GM18861 (cell line): ENCODE results near the gene PRG2.
"Not testable (repeated sequence)": the region's sequence is repeated elsewhere in the genome, so short reads cannot be mapped to it uniquely, and the experiment has no call there.

ENCODE experiments used
- ATAC-seq: cut with Tn5 transposase; IDR thresholded peaks from one replicate; pipeline ENCODE4 v1.9.1; 2021; ENCODE audit not compliant: unreplicated experiment

The PRG2 gene

GRCh38 chr11:57421066-57421465 is 30.6 kb upstream of the PRG2 start:
- no peak for ATAC-seq

GRCh38 chr11:57419146-57419545 is 28.7 kb upstream of the PRG2 start:
- no peak for ATAC-seq

- no peak for ATAC-seq
These were observed 27.7 kb upstream of the PRG2 start for GRCh38 chr11:57418131-57418530.

- no peak for ATAC-seq
These were observed 26.6 kb upstream of the PRG2 start for GRCh38 chr11:57417056-57417455.

GRCh38 chr11:57416436-57416835 is 26.0 kb upstream of the PRG2 start:
- no peak for ATAC-seq

GRCh38 chr11:57414612-57415212 is 24.3 kb upstream of the PRG2 start:
- ATAC-seq, result no peak

- ATAC-seq, result no peak
These were observed 23.2 kb upstream of the PRG2 start for GRCh38 chr11:57413681-57414080.

GRCh38 chr11:57410287-57410686 is 19.8 kb upstream of the PRG2 start:
- no peak for ATAC-seq

- no peak for ATAC-seq
These were observed 19.1 kb upstream of the PRG2 start for GRCh38 chr11:57409321-57410100.

- ATAC-seq, result no peak
These were observed 18.3 kb upstream of the PRG2 start for GRCh38 chr11:57408771-57409170.

- ATAC-seq, result no peak
These were observed 17.6 kb upstream of the PRG2 start for GRCh38 chr11:57407941-57408475.

GRCh38 chr11:57407010-57407920 is 16.8 kb upstream of the PRG2 start:
- no peak for ATAC-seq

- peak; percentile 95 for ATAC-seq
These were observed 16.0 kb upstream of the PRG2 start for GRCh38 chr11:57406337-57406904.

- no peak for ATAC-seq
These were observed 14.9 kb upstream of the PRG2 start for GRCh38 chr11:57405271-57405860.

- no peak for ATAC-seq
These were observed 13.3 kb upstream of the PRG2 start for GRCh38 chr11:57403802-57404147.

GRCh38 chr11:57403003-57403801 is 12.8 kb upstream of the PRG2 start:
- ATAC-seq, result not testable (repeated sequence)

GRCh38 chr11:57402188-57403002 is 11.9 kb upstream of the PRG2 start:
- ATAC-seq, result no peak

GRCh38 chr11:57399972-57400578 is 9.6 kb upstream of the PRG2 start:
- no peak for ATAC-seq

GRCh38 chr11:57399221-57399620 is 8.8 kb upstream of the PRG2 start:
- no peak for ATAC-seq
